ENCODE results near the gene PTPN13.
A peak's percentile ranks its signal among the peaks of the same experiment; 100 is the strongest.

PTPN13 gene

DNA sequence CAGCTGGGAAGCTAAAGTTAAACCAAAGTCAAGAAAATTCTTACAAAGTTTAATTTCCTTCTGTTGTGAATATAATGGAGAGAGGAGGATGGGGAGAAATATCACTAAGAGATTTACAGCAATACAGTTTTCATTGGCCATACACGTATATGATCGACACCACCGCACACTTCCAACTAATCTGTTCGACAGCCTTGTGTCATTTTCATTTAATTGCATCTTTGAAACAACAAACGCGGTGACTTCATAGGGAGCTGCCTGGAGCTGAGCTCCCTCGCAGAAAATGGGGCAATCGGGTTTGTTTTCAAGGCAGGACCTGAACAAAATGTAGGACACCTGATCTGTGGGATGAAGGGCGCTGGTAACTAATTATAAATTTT is 1.3 kb downstream of the PTPN13 start (continued):
- TF ChIP-seq REPIN1 (tag by site-specific recombination; IDR thresholded peaks at IDR 0.05; ENCODE audit: low read depth) (no peak), HOXA7 (CRISPR knock-in tag; IDR thresholded peaks at IDR 0.05; ENCODE audit: borderline replicate concordance) (no peak), ZBTB17 (tag by site-specific recombination; IDR thresholded peaks at IDR 0.05) (0 out of 2 replicates have a peak, but pooled peaks have one; percentile 51), ZBTB21 (tag by site-specific recombination; IDR thresholded peaks at IDR 0.05) (peak; percentile 66), ZFP41 (tag by site-specific recombination; IDR thresholded peaks at IDR 0.05; ENCODE audit: borderline replicate concordance) (no peak), ZNF48 (tag by site-specific recombination; IDR thresholded peaks at IDR 0.05) (no peak)
- TF ChIP-seq, protein P1, sequence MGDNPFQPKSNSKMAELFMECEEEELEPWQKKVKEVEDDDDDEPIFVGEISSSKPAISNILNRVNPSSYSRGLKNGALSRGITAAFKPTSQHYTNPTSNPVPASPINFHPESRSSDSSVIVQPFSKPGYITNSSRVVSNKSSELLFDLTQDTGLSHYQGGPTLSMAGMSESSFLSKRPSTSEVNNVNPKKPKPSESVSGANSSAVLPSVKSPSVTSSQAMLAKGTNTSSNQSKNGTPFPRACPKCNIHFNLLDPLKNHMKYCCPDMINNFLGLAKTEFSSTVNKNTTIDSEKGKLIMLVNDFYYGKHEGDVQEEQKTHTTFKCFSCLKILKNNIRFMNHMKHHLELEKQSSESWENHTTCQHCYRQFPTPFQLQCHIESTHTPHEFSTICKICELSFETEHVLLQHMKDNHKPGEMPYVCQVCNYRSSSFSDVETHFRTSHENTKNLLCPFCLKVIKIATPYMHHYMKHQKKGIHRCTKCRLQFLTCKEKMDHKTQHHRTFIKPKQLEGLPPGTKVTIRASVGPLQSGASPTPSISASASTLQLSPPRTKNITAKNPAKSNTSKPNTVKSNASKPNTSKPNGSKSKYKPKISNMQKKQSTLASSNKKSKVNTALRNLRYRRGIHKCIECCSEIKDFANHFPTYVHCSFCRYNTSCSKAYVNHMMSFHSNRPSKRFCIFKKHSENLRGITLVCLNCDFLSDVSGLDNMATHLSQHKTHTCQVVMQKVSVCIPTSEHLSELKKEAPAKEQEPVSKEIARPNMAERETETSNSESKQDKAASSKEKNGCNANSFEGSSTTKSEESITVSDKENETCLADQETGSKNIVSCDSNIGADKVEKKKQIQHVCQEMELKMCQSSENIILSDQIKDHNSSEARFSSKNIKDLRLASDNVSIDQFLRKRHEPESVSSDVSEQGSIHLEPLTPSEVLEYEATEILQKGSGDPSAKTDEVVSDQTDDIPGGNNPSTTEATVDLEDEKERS (tag by site-specific recombination; IDR thresholded peaks at IDR 0.05): no peak
- TF ChIP-seq, protein P2, sequence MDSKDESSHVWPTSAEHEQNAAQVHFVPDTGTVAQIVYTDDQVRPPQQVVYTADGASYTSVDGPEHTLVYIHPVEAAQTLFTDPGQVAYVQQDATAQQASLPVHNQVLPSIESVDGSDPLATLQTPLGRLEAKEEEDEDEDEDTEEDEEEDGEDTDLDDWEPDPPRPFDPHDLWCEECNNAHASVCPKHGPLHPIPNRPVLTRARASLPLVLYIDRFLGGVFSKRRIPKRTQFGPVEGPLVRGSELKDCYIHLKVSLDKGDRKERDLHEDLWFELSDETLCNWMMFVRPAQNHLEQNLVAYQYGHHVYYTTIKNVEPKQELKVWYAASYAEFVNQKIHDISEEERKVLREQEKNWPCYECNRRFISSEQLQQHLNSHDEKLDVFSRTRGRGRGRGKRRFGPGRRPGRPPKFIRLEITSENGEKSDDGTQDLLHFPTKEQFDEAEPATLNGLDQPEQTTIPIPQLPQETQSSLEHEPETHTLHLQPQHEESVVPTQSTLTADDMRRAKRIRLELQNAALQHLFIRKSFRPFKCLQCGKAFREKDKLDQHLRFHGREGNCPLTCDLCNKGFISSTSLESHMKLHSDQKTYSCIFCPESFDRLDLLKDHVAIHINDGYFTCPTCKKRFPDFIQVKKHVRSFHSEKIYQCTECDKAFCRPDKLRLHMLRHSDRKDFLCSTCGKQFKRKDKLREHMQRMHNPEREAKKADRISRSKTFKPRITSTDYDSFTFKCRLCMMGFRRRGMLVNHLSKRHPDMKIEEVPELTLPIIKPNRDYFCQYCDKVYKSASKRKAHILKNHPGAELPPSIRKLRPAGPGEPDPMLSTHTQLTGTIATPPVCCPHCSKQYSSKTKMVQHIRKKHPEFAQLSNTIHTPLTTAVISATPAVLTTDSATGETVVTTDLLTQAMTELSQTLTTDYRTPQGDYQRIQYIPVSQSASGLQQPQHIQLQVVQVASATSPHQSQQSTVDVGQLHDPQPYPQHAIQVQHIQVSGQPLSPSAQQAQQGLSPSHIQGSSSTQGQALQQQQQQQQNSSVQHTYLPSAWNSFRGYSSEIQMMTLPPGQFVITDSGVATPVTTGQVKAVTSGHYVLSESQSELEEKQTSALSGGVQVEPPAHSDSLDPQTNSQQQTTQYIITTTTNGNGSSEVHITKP (tag by site-specific recombination; IDR thresholded peaks at IDR 0.05): 0 out of 2 replicates have a peak, but pooled peaks have one; percentile 22

DNA sequence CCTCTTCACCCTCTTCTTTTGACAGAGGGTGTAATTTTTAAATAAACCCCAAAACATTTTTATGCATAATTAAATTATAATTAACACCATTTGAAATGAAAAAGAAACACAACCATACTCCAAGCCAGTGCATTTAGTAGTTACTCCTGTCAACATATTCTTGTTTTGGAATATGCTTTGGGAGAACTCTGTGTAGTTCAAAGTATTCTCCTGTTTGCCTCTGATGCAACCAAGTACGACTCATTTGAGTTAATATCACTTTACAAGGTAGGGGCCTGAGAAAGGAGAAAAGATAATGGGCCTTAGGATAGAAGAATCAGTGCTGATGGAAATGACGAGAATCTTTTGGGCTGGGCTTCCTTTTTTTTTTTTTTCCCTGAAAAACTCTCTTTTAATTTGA is 2.7 kb downstream of the PTPN13 start:
- Histone ChIP-seq H3K9me3 (ENCODE audit: control insufficient read depth, insufficient read depth, low read depth, low read length) (no peaks in the 10 kb centered on the region), H3K27ac (ENCODE audit: extremely low read depth, low read depth, low read length) (no peak overlapping the region), H3K4me1 (ENCODE audit: control insufficient read depth, insufficient read depth, low read length) (peaks cover 21% of the 10 kb centered on the region), H3K36me3 (ENCODE audit: control insufficient read depth in 2 of 2, insufficient read depth in 1 of 2, low read length in 2 of 2) (no peaks in the 10 kb centered on the region; a peak in 1 of 3 replicates), H3K4me3 (ENCODE audit: low read depth, low read length) (no peak overlapping the region; the same call in 1 of the 2 replicates)
- ChIA-PET CTCF (interaction anchor here (0.7 to 4.0 kb wide), 3 partner anchors 13 to 106 kb away, joined by 3 to 29 read pairs (median 4); no protein-coding TSS in a partner anchor), POLR2A (interaction anchor here (0.7 kb wide), 1 partner anchor 792 kb away, joined by 7 read pairs; no protein-coding TSS in a partner anchor)
- TF ChIP-seq ZNF302 (tag by site-specific recombination; IDR thresholded peaks at IDR 0.05; ENCODE audit: low read depth) (no peak), ZNF610 (tag by site-specific recombination; IDR thresholded peaks at IDR 0.05; ENCODE audit: borderline replicate concordance) (no peak), ZEB2 (tag by site-specific recombination; IDR thresholded peaks at IDR 0.05) (0 out of 2 replicates have a peak, but pooled peaks have one; percentile 18), ZNF837 (tag by site-specific recombination; IDR thresholded peaks at IDR 0.05) (no peak), ZIC2 (tag by site-specific recombination; IDR thresholded peaks at IDR 0.05) (no peak), ZNF600 (tag by site-specific recombination; IDR thresholded peaks at IDR 0.05) (peak; percentile 80), ZNF571 (tag by site-specific recombination; IDR thresholded peaks at IDR 0.05) (no peak), PRDM1 (tag by site-specific recombination; IDR thresholded peaks at IDR 0.05) (0 out of 2 replicates have a peak, but pooled peaks have one; percentile 15), MEIS1 (CRISPR knock-in tag; IDR thresholded peaks at IDR 0.05; ENCODE audit: borderline replicate concordance) (no peak), ZBTB20 (tag by site-specific recombination; IDR thresholded peaks at IDR 0.05) (peak; percentile 52; the same call in 1 of the 2 replicates), ZNF830 (tag by site-specific recombination; IDR thresholded peaks at IDR 0.05; ENCODE audit: low read depth) (no peak)
- TF ChIP-seq, protein P3, sequence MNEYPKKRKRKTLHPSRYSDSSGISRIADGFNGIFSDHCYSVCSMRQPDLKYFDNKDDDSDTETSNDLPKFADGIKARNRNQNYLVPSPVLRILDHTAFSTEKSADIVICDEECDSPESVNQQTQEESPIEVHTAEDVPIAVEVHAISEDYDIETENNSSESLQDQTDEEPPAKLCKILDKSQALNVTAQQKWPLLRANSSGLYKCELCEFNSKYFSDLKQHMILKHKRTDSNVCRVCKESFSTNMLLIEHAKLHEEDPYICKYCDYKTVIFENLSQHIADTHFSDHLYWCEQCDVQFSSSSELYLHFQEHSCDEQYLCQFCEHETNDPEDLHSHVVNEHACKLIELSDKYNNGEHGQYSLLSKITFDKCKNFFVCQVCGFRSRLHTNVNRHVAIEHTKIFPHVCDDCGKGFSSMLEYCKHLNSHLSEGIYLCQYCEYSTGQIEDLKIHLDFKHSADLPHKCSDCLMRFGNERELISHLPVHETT (tag by site-specific recombination; IDR thresholded peaks at IDR 0.05): no peak
- TF ChIP-seq, protein P4, sequence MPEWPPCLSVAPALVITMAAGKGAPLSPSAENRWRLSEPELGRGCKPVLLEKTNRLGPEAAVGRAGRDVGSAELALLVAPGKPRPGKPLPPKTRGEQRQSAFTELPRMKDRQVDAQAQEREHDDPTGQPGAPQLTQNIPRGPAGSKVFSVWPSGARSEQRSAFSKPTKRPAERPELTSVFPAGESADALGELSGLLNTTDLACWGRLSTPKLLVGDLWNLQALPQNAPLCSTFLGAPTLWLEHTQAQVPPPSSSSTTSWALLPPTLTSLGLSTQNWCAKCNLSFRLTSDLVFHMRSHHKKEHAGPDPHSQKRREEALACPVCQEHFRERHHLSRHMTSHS (tag by site-specific recombination; IDR thresholded peaks at IDR 0.05): no peak
